ENCODE measurements around the gene GPT2. TPM values are rescaled to one million over a fixed set of nuclear protein-coding genes. Genes with fewer than 3 reads are reported as not detected.
"Not testable (repeated sequence)": the region's sequence is repeated elsewhere in the genome, so short reads cannot be mapped to it uniquely, and the experiment has no call there.

The GPT2 gene
- total RNA-seq, 2 donors from 2014 or later, result 36.5 to 38.2 TPM

- H3K4me1 Mint-ChIP-seq (ENCODE audit: low read depth), result no peaks in the 10 kb centered on the region
- ATAC-seq (replicated peaks in 1 of 2), result peak; percentile 52 to 57
Measured at GRCh38 chr16:46853713-46854443, 30.3 kb upstream of the GPT2 start.

GRCh38 chr16:46854846-46855245 is 29.3 kb upstream of the GPT2 start:
- no peak for DNase-seq
- Mint-ChIP-seq H3K4me3 (no peak overlapping the region), H3K9me3 (no peaks in the 10 kb centered on the region), H3K4me1 (ENCODE audit: low read depth) (peaks cover 2% of the 10 kb centered on the region), H3K27me3 (ENCODE audit: low read depth) (no peaks in the 10 kb centered on the region), H3K27ac (no peak overlapping the region), H3K36me3 (ENCODE audit: insufficient read depth in 2 of 2) (no peaks in the 10 kb centered on the region)
- ATAC-seq (replicated peaks in 1 of 2), result no peak

More at GRCh38 chr16:46853713-46854443, 30.3 kb upstream of the GPT2 start:
- H3K9me3 Mint-ChIP-seq, result no peaks in the 10 kb centered on the region
- H3K27me3 Mint-ChIP-seq (ENCODE audit: low read depth), result no peaks in the 10 kb centered on the region
- DNase-seq, result peak; percentile 60 to 61
- no peak overlapping the region for H3K27ac Mint-ChIP-seq
- no peaks in the 10 kb centered on the region for H3K36me3 Mint-ChIP-seq (ENCODE audit: insufficient read depth in 2 of 2)
- no peak overlapping the region for H3K4me3 Mint-ChIP-seq

- Mint-ChIP-seq H3K9me3 (no peaks in the 10 kb centered on the region), H3K36me3 (ENCODE audit: insufficient read depth in 2 of 2) (no peaks in the 10 kb centered on the region), H3K27ac (no peak overlapping the region), H3K4me1 (ENCODE audit: low read depth) (peaks cover 8% of the 10 kb centered on the region), H3K4me3 (no peak overlapping the region), H3K27me3 (ENCODE audit: low read depth) (no peaks in the 10 kb centered on the region)
- DNase-seq (no peak), ATAC-seq (replicated peaks in 1 of 2) (no peak)
Measured at GRCh38 chr16:46855389-46855788, 28.8 kb upstream of the GPT2 start.

- DNase-seq (no peak), ATAC-seq (replicated peaks in 1 of 2) (no peak)
- Mint-ChIP-seq H3K4me3 (no peak overlapping the region), H3K36me3 (ENCODE audit: insufficient read depth in 2 of 2) (peaks cover 0 to 4% of the 10 kb centered on the region in 2 donors), H3K27me3 (ENCODE audit: low read depth) (no peaks in the 10 kb centered on the region), H3K4me1 (ENCODE audit: low read depth) (peaks cover 12% of the 10 kb centered on the region), H3K9me3 (peaks cover 0 to under 1% of the 10 kb centered on the region in 2 donors), H3K27ac (no peak overlapping the region)
Measured at GRCh38 chr16:46857368-46857945, 26.7 kb upstream of the GPT2 start.

GRCh38 chr16:46858151-46858550 is 26.0 kb upstream of the GPT2 start:
- no peaks in the 10 kb centered on the region for H3K27me3 Mint-ChIP-seq (ENCODE audit: low read depth)
- H3K4me3 Mint-ChIP-seq, result no peak overlapping the region
- peaks cover 1 to 4% of the 10 kb centered on the region in 2 donors for H3K36me3 Mint-ChIP-seq (ENCODE audit: insufficient read depth in 2 of 2)
- peaks cover 19% of the 10 kb centered on the region for H3K4me1 Mint-ChIP-seq (ENCODE audit: low read depth)
- peaks cover 2% of the 10 kb centered on the region in 2 donors for H3K9me3 Mint-ChIP-seq
- H3K27ac Mint-ChIP-seq, result no peak overlapping the region
- DNase-seq (no peak), ATAC-seq (replicated peaks in 1 of 2) (no peak)

- Mint-ChIP-seq H3K36me3 (ENCODE audit: insufficient read depth in 2 of 2) (peaks cover 1 to 4% of the 10 kb centered on the region in 2 donors), H3K27ac (no peak overlapping the region), H3K27me3 (ENCODE audit: low read depth) (no peaks in the 10 kb centered on the region), H3K9me3 (peaks cover 2% of the 10 kb centered on the region in 2 donors), H3K4me1 (ENCODE audit: low read depth) (peaks cover 31% of the 10 kb centered on the region), H3K4me3 (peak overlapping the region in 1 of 2 donors; percentile 17)
- ATAC-seq (replicated peaks in 1 of 2) (peak; percentile 89 to 93), DNase-seq (peak; percentile 59 to 61)
Measured at GRCh38 chr16:46859719-46860152, 24.4 kb upstream of the GPT2 start.

GRCh38 chr16:46862555-46863447 is 21.4 kb upstream of the GPT2 start:
- peak; percentile 74 to 79 for ATAC-seq (replicated peaks in 1 of 2)
- H3K9me3 Mint-ChIP-seq, result peaks cover 4% of the 10 kb centered on the region in 2 donors
- peak in 1 of 2 donors; percentile 9 for DNase-seq
- peaks cover 31% of the 10 kb centered on the region for H3K4me1 Mint-ChIP-seq (ENCODE audit: low read depth)
- H3K36me3 Mint-ChIP-seq (ENCODE audit: insufficient read depth in 2 of 2), result peaks cover 1 to 4% of the 10 kb centered on the region in 2 donors
- no peaks in the 10 kb centered on the region for H3K27me3 Mint-ChIP-seq (ENCODE audit: low read depth)
- no peak overlapping the region for H3K4me3 Mint-ChIP-seq
- H3K27ac Mint-ChIP-seq, result no peak overlapping the region

- no peak for DNase-seq
- ATAC-seq (replicated peaks in 1 of 2), result no peak
- Mint-ChIP-seq H3K27me3 (ENCODE audit: low read depth) (no peaks in the 10 kb centered on the region), H3K9me3 (peaks cover 4% of the 10 kb centered on the region in 2 donors), H3K4me3 (no peak overlapping the region), H3K36me3 (ENCODE audit: insufficient read depth in 2 of 2) (peaks cover 1 to 4% of the 10 kb centered on the region in 2 donors), H3K27ac (no peak overlapping the region), H3K4me1 (ENCODE audit: low read depth) (peaks cover 20% of the 10 kb centered on the region)
Measured at GRCh38 chr16:46866286-46866685, 17.9 kb upstream of the GPT2 start.

GRCh38 chr16:46867486-46867885 is 16.7 kb upstream of the GPT2 start:
- DNase-seq; H3K36me3 Mint-ChIP-seq (ENCODE audit: insufficient read depth in 2 of 2); H3K27ac Mint-ChIP-seq; ATAC-seq (replicated peaks in 1 of 2); H3K27me3 Mint-ChIP-seq (ENCODE audit: low read depth); H3K9me3 Mint-ChIP-seq; H3K4me3 Mint-ChIP-seq: not testable (repeated sequence)
- peaks cover 18% of the 10 kb centered on the region for H3K4me1 Mint-ChIP-seq (ENCODE audit: low read depth)

GRCh38 chr16:46868891-46869290 is 15.3 kb upstream of the GPT2 start:
- not testable (repeated sequence) for H3K27me3 Mint-ChIP-seq (ENCODE audit: low read depth); H3K27ac Mint-ChIP-seq; H3K9me3 Mint-ChIP-seq; H3K36me3 Mint-ChIP-seq (ENCODE audit: insufficient read depth in 2 of 2); H3K4me3 Mint-ChIP-seq; DNase-seq; H3K4me1 Mint-ChIP-seq (ENCODE audit: low read depth); ATAC-seq (replicated peaks in 1 of 2)

- Mint-ChIP-seq H3K36me3 (ENCODE audit: insufficient read depth in 2 of 2) (no peaks in the 10 kb centered on the region), H3K4me3 (no peak overlapping the region)
- no peak for ATAC-seq (replicated peaks in 1 of 2)
Measured at GRCh38 chr16:46871597-46871996, 12.6 kb upstream of the GPT2 start.

GRCh38 chr16:46873201-46873600 is 11.0 kb upstream of the GPT2 start:
- Mint-ChIP-seq H3K27me3 (ENCODE audit: low read depth) (no peaks in the 10 kb centered on the region), H3K27ac (no peak overlapping the region), H3K4me3 (no peak overlapping the region), H3K9me3 (no peaks in the 10 kb centered on the region), H3K36me3 (ENCODE audit: insufficient read depth in 2 of 2) (no peaks in the 10 kb centered on the region), H3K4me1 (ENCODE audit: low read depth) (no peaks in the 10 kb centered on the region)
- no peak for ATAC-seq (replicated peaks in 1 of 2)
- DNase-seq, result no peak

More at GRCh38 chr16:46871597-46871996, 12.6 kb upstream of the GPT2 start:
- H3K4me1 Mint-ChIP-seq (ENCODE audit: low read depth), result no peaks in the 10 kb centered on the region
- H3K27me3 Mint-ChIP-seq (ENCODE audit: low read depth), result no peaks in the 10 kb centered on the region
- DNase-seq, result no peak
- H3K27ac Mint-ChIP-seq, result no peak overlapping the region
- H3K9me3 Mint-ChIP-seq, result peaks cover 2% of the 10 kb centered on the region in 2 donors

GRCh38 chr16:46875243-46875642 is 8.9 kb upstream of the GPT2 start:
- Mint-ChIP-seq H3K4me3 (no peak overlapping the region), H3K9me3 (no peaks in the 10 kb centered on the region), H3K27ac (no peak overlapping the region), H3K4me1 (ENCODE audit: low read depth) (no peaks in the 10 kb centered on the region), H3K27me3 (ENCODE audit: low read depth) (peaks cover 2% of the 10 kb centered on the region), H3K36me3 (ENCODE audit: insufficient read depth in 2 of 2) (no peaks in the 10 kb centered on the region)
- ATAC-seq (replicated peaks in 1 of 2) (no peak), DNase-seq (no peak)
